ENCODE data around the gene KCTD5. TPM values are rescaled to one million over a fixed set of nuclear protein-coding genes. Genes with fewer than 3 reads are reported as not detected.

KCTD5 gene
- total and polyA plus RNA-seq, 9 of the 15 experiments (the other 6 are each of a cell fraction or from before 2014, with no cell fraction given): 0.73 to 58.3 (median 32.3) TPM

- TF ChIP-seq MTA3 (IDR thresholded peaks at IDR 0.05; ENCODE audit: borderline replicate concordance): peak; percentile 93
- TF ChIP-seq CAMTA2 (CRISPR knock-in tag; conservative IDR thresholded peaks at IDR 0.05): no peak
- TF ChIP-seq ZNF699 (CRISPR knock-in tag; IDR thresholded peaks at IDR 0.05; ENCODE audit: insufficient replicate concordance): no peak
- TF ChIP-seq BHLHE40 (IDR thresholded peaks at IDR 0.05; ENCODE audit: low read length): peak; percentile 84
- TF ChIP-seq ZNF24 (IDR thresholded peaks at IDR 0.05): peak; percentile 62
- no peak for TF ChIP-seq MIER1 (IDR thresholded peaks at IDR 0.05; ENCODE audit: low read depth)
- TF ChIP-seq ZBTB11 (CRISPR knock-in tag; IDR thresholded peaks at IDR 0.05): peak; percentile 97 to 100 (median 98)
- TF ChIP-seq THRA (IDR thresholded peaks at IDR 0.05): no peak
- TF ChIP-seq ESRRA (IDR thresholded peaks at IDR 0.05; ENCODE audit: borderline replicate concordance, low read depth): peak; percentile 72; the same call in 1 of the 2 replicates
- no peak for TF ChIP-seq DLX4 (CRISPR knock-in tag; IDR thresholded peaks at IDR 0.05)
- peak; percentile 70; the same call in 1 of the 2 replicates for TF ChIP-seq ZBTB2 (IDR thresholded peaks at IDR 0.05)
- 0 out of 2 replicates have a peak, but pooled peaks have one; percentile 83 for TF ChIP-seq GTF2F1 (IDR thresholded peaks at IDR 0.05; ENCODE audit: low read depth, low read length)
- no peak for TF ChIP-seq MBD1 (CRISPR knock-in tag; IDR thresholded peaks at IDR 0.05)
- TF ChIP-seq RBM34 (IDR thresholded peaks at IDR 0.05; ENCODE audit: borderline replicate concordance, insufficient read depth, low read length): no peak
- TF ChIP-seq HNRNPL (IDR thresholded peaks at IDR 0.05; ENCODE audit: low read depth, low read length): no peak
- TF ChIP-seq U2AF1 (optimal IDR thresholded peaks at IDR 0.05; ENCODE audit: low read depth, low read length): no peak
Observed at GRCh38 chr16:2682209-2683021, at the start of gene KCTD5 (continued).
